CD4-positive, CD25-positive, alpha-beta regulatory T cell (primary cell): Measurements from ENCODE around the gene TLE3. TPM values are rescaled to one million over a fixed set of nuclear protein-coding genes. Genes with fewer than 3 reads are reported as not detected.

Source experiments
- ATAC-seq, 2 donors: fragments of 150-1000 bp; cut with Tn5 transposase; one replicate each; pipeline ENCODE4 v1.10.0; 2021; ENCODE audit warnings: low read depth in 2 of 2, moderate number of reproducible peaks in 2 of 2, moderate library complexity in 1 of 2
- DNase-seq, 3 donors: peaks; one replicate each; pipeline versions ENCODE4 v3.0.0 to v3.0.0-alpha.2; 2012 to 2022; ENCODE audit warnings: mixed read lengths in 1 of 3
- H3K27ac ChIP-seq: one replicate; pipeline ENCODE4 v1.7.0; 2013; ENCODE audit warnings: mild to moderate bottlenecking, low read length; ENCODE audit not compliant: insufficient read depth, poor library complexity, severe bottlenecking
- H3K27me3 ChIP-seq: one replicate; pipeline ENCODE4 v1.7.0; 2013; ENCODE audit warnings: low read length; ENCODE audit not compliant: control insufficient read depth, insufficient read depth
- H3K36me3 ChIP-seq: one replicate; pipeline ENCODE4 v1.7.0; 2013; ENCODE audit warnings: mild to moderate bottlenecking, low read length, moderate library complexity; ENCODE audit not compliant: control insufficient read depth, insufficient read depth
- H3K4me1 ChIP-seq: 2 replicates; pipeline ENCODE4 v1.7.0; 2013; ENCODE audit warnings: mild to moderate bottlenecking, low read length; ENCODE audit not compliant: insufficient read depth, control insufficient read depth, poor library complexity, severe bottlenecking
- H3K4me3 ChIP-seq: one replicate; pipeline ENCODE4 v1.7.0; 2013; ENCODE audit warnings: low read depth, mild to moderate bottlenecking, low read length, moderate library complexity
- H3K9me3 ChIP-seq, 2 experiments: 1 replicate in 1 of 2; 2 replicates in 1 of 2; pipeline ENCODE4 v1.7.0; 2013; ENCODE audit warnings: low read length in 2 of 2, mild to moderate bottlenecking in 1 of 2, moderate library complexity in 1 of 2; ENCODE audit not compliant: control insufficient read depth in 2 of 2
- H3K27ac Mint-ChIP-seq, 3 donors: one replicate each; pipeline ENCODE4 v1.8.0; 2020 to 2022; ENCODE audit warnings: mild to moderate bottlenecking in 3 of 3, mixed read lengths in 3 of 3, moderate library complexity in 2 of 3
- H3K27me3 Mint-ChIP-seq: one replicate; pipeline ENCODE4 v1.8.0; 2022; ENCODE audit warnings: mild to moderate bottlenecking, mixed read lengths
- H3K36me3 Mint-ChIP-seq: one replicate; pipeline ENCODE4 v1.8.0; 2020; ENCODE audit warnings: mixed read lengths
- H3K4me1 Mint-ChIP-seq, 4 donors: one replicate each; pipeline ENCODE4 v1.8.0; 2020 to 2022; ENCODE audit warnings: mixed read lengths in 4 of 4, mild to moderate bottlenecking in 1 of 4
- H3K4me3 Mint-ChIP-seq, 4 donors: one replicate each; pipeline ENCODE4 v1.8.0; 2020 to 2022; ENCODE audit warnings: mild to moderate bottlenecking in 4 of 4, mixed read lengths in 4 of 4, moderate library complexity in 3 of 4
- H3K9me3 Mint-ChIP-seq, 7 donors: one replicate each; pipeline ENCODE4 v1.8.0; 2020 to 2022; ENCODE audit warnings: mixed read lengths in 7 of 7, mild to moderate bottlenecking in 3 of 7, moderate library complexity in 2 of 7
- polyA plus RNA-seq, 4 donors: library from polyadenylated mRNA; unstranded; fragments of 300-500 nt; fragmentation: Illumina TruSeq; gene quantifications; one replicate each; pipeline ENCODE4 v1.2.3, GENCODE V29; 2021
- total RNA-seq: library from RNA; stranded (reverse); gene quantifications from one replicate; pipeline ENCODE4 v1.2.3, GENCODE V29; 2022

The TLE3 gene
- total and polyA plus RNA-seq, 5 donors from 2014 or later = 8.4 to 115 (median 12.7) TPM

DNA sequence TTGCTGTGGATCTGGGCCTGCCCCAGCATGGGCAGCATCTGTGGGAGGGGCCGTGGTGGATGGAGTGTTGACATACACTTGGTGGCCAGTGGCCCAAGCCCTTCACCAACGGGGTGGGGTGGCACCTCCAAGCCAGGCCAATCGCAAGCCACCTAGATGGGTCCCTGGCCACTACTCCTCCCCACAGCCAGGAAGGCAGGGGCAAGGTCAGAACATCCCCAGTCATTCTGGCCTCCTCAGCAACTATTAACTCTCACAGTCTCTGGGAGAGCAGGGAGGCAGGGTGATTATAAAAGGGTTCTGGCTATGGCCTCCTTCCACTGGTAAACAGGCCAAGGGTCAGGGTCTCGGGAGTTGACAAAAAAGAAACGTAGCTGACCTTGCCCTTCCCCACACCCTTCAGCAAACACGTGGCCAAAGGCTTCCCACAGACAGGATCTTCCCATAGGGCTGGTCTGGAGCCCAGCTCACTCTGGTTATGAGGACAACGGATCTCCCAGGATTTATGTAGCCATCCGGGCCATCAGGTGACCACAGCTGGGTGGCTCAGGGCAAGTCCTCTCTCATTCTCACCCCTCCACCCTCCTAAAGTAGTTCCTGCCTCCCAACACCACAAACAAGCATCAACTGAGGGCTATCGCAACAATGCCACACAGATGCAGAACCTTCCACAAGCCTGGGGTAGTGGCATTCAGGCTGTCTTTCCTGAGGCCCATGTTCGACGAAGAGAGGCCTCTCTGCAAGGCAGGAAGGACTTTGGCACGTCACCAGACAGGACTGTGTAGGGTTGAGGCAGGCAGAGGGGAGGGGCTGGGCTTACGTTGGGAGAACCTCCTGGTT lies 18.9 kb downstream of the TLE3 start:
- Mint-ChIP-seq H3K27ac (peak overlapping the region; percentile 17 to 79 (median 60)), H3K36me3 (peaks cover 54% of the 10 kb centered on the region), H3K27me3 (no peaks in the 10 kb centered on the region), H3K4me1 (peaks cover 11 to 50% (median 28%) of the 10 kb centered on the region in 4 donors), H3K9me3 (peaks cover 0 to 1% (median 0%) of the 10 kb centered on the region in 7 donors), H3K4me3 (no peak overlapping the region)
- peaks cover 58% of the 10 kb centered on the region for H3K36me3 ChIP-seq
- H3K27ac ChIP-seq = no peak overlapping the region
- peaks cover 4% of the 10 kb centered on the region for H3K4me1 ChIP-seq
- ATAC-seq (no peak), DNase-seq (no peak)
- no peaks in the 10 kb centered on the region for H3K9me3 ChIP-seq
- H3K27me3 ChIP-seq = no peaks in the 10 kb centered on the region
- H3K4me3 ChIP-seq = no peak overlapping the region

- H3K9me3 Mint-ChIP-seq = peaks cover 0 to 1% (median 0%) of the 10 kb centered on the region in 7 donors
- ATAC-seq (no peak), DNase-seq (no peak)
- H3K4me3 ChIP-seq = no peak overlapping the region
- no peak overlapping the region for H3K4me3 Mint-ChIP-seq
- no peak overlapping the region for H3K27ac ChIP-seq
- no peaks in the 10 kb centered on the region for H3K27me3 Mint-ChIP-seq
- no peaks in the 10 kb centered on the region for H3K27me3 ChIP-seq
- peaks cover 61% of the 10 kb centered on the region for H3K36me3 ChIP-seq
- peaks cover 6 to 46% (median 26%) of the 10 kb centered on the region in 4 donors for H3K4me1 Mint-ChIP-seq
- H3K27ac Mint-ChIP-seq = peak overlapping the region in 2 of 3 donors; percentile 17 to 59
- H3K9me3 ChIP-seq = no peaks in the 10 kb centered on the region
- peaks cover 55% of the 10 kb centered on the region for H3K36me3 Mint-ChIP-seq
- no peaks in the 10 kb centered on the region for H3K4me1 ChIP-seq
Observed at GRCh38 chr15:70077188-70078147, 20.2 kb downstream of the TLE3 start.

DNA sequence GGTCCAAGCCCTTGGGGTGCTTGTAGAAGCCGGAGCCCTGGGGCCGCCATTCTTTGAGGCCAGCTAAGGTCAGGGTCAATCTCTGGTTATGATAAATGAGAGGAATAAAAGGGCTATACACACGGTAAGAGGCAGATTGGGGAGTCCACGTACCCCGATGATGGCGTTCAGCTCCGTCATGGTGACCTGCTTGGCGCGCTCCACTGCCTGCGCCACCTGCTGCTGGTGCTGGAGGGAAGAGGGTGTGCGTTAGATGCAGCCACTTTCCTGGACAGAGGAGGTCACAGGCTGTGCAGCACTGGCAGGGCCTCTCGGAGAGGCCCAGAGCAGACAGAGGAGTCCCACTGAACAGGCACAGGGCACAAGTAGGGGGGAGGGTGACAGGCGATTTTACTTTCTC lies 23.3 kb downstream of the TLE3 start:
- no peak overlapping the region for H3K27ac Mint-ChIP-seq

GRCh38 chr15:70072479-70072878 lies 25.2 kb downstream of the TLE3 start:
- no peak for ATAC-seq
- Mint-ChIP-seq H3K27me3 (no peaks in the 10 kb centered on the region), H3K9me3 (peaks cover 0 to 1% (median 0%) of the 10 kb centered on the region in 7 donors), H3K4me3 (no peak overlapping the region), H3K27ac (peak overlapping the region; percentile 14 to 48 (median 26)), H3K4me1 (peaks cover 13 to 38% (median 18%) of the 10 kb centered on the region in 4 donors), H3K36me3 (peaks cover 64% of the 10 kb centered on the region)
- no peak for DNase-seq
- H3K9me3 ChIP-seq = no peaks in the 10 kb centered on the region
- no peak overlapping the region for H3K27ac ChIP-seq
- H3K36me3 ChIP-seq = peaks cover 79% of the 10 kb centered on the region
- no peaks in the 10 kb centered on the region for H3K27me3 ChIP-seq
- H3K4me3 ChIP-seq = no peak overlapping the region
- H3K4me1 ChIP-seq = no peaks in the 10 kb centered on the region

More for the DNA sequence above, 23.3 kb downstream of the TLE3 start:
- H3K9me3 Mint-ChIP-seq = peaks cover 0 to 1% (median 0%) of the 10 kb centered on the region in 7 donors
- no peaks in the 10 kb centered on the region for H3K27me3 Mint-ChIP-seq
- peaks cover 65% of the 10 kb centered on the region for H3K36me3 ChIP-seq
- H3K36me3 Mint-ChIP-seq = peaks cover 55% of the 10 kb centered on the region
- no peak overlapping the region for H3K4me3 Mint-ChIP-seq
- no peak overlapping the region for H3K4me3 ChIP-seq
- H3K4me1 ChIP-seq = no peaks in the 10 kb centered on the region
- ATAC-seq (no peak), DNase-seq (no peak)
- H3K4me1 Mint-ChIP-seq = peaks cover 12 to 42% (median 21%) of the 10 kb centered on the region in 4 donors
- H3K9me3 ChIP-seq = no peaks in the 10 kb centered on the region
- no peaks in the 10 kb centered on the region for H3K27me3 ChIP-seq
- H3K27ac ChIP-seq = no peak overlapping the region

GRCh38 chr15:70071799-70072198 lies 25.9 kb downstream of the TLE3 start:
- Mint-ChIP-seq H3K36me3 (peaks cover 68% of the 10 kb centered on the region), H3K4me1 (peaks cover 13 to 36% (median 18%) of the 10 kb centered on the region in 4 donors), H3K9me3 (peaks cover 0 to 1% (median 0%) of the 10 kb centered on the region in 7 donors), H3K27ac (no peak overlapping the region), H3K27me3 (no peaks in the 10 kb centered on the region), H3K4me3 (no peak overlapping the region)
- H3K9me3 ChIP-seq = no peaks in the 10 kb centered on the region
- peaks cover 85% of the 10 kb centered on the region for H3K36me3 ChIP-seq
- ATAC-seq = no peak
- no peak overlapping the region for H3K4me3 ChIP-seq
- no peaks in the 10 kb centered on the region for H3K4me1 ChIP-seq
- DNase-seq = no peak
- H3K27me3 ChIP-seq = no peaks in the 10 kb centered on the region
- no peak overlapping the region for H3K27ac ChIP-seq

GRCh38 chr15:70069716-70070115 lies 28.0 kb downstream of the TLE3 start:
- ATAC-seq (no peak), DNase-seq (no peak)
- Histone ChIP-seq H3K9me3 (no peaks in the 10 kb centered on the region), H3K36me3 (peaks cover 86% of the 10 kb centered on the region), H3K4me1 (no peaks in the 10 kb centered on the region), H3K4me3 (no peak overlapping the region), H3K27me3 (no peaks in the 10 kb centered on the region), H3K27ac (no peak overlapping the region)
- Mint-ChIP-seq H3K4me1 (peaks cover 7 to 20% (median 11%) of the 10 kb centered on the region in 4 donors), H3K27me3 (no peaks in the 10 kb centered on the region), H3K27ac (no peak overlapping the region), H3K36me3 (peaks cover 54% of the 10 kb centered on the region), H3K4me3 (no peak overlapping the region), H3K9me3 (peaks cover 0 to 1% (median 0%) of the 10 kb centered on the region in 7 donors)

GRCh38 chr15:70068783-70069565 lies 28.7 kb downstream of the TLE3 start:
- Histone ChIP-seq H3K27ac (no peak overlapping the region), H3K4me3 (no peak overlapping the region), H3K4me1 (no peaks in the 10 kb centered on the region), H3K9me3 (no peaks in the 10 kb centered on the region), H3K36me3 (peaks cover 86% of the 10 kb centered on the region), H3K27me3 (no peaks in the 10 kb centered on the region)
- no peak overlapping the region for H3K27ac Mint-ChIP-seq
- DNase-seq = no peak
- peaks cover 49% of the 10 kb centered on the region for H3K36me3 Mint-ChIP-seq
- ATAC-seq = no peak
- H3K27me3 Mint-ChIP-seq = no peaks in the 10 kb centered on the region
- H3K9me3 Mint-ChIP-seq = peaks cover 0 to 1% (median 0%) of the 10 kb centered on the region in 7 donors
- H3K4me3 Mint-ChIP-seq = no peak overlapping the region
- peaks cover 7 to 20% (median 9%) of the 10 kb centered on the region in 4 donors for H3K4me1 Mint-ChIP-seq
